ENCODE results near the gene TTC39A.
A peak's percentile ranks its signal among the peaks of the same experiment; 100 is the strongest.

The TTC39A gene

DNA sequence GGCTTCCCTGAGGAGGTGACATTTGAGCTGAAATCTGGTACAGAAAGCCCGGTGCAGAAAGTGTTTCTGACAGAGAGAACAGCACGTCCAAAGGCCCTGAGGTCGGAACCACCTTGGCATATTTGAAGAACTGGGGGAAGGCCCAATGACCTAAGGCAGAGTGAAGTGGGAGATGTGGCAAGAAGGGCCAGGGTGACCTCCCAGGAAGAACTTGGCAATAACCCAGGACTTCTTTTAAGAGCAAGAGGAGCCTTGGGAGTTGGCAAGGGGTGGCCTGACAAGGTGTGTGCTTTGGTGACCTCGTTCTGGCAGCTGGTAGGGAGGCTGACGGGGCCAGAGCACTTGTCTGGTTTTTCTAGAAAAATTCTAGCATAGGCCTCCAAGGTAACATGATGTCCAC, 23.4 kb downstream of the TTC39A start:
- ATAC-seq (replicated peaks; ENCODE audit: extremely low read depth, poor library complexity, severe bottlenecking) (no peak), DNase-seq (ENCODE audit: low spot score in 2 of 2) (no peak)
- Mint-ChIP-seq H3K36me3 (ENCODE audit: insufficient read depth) (no peaks in the 10 kb centered on the region), H3K4me1 (peaks cover 6% of the 10 kb centered on the region), H3K27me3 (no peaks in the 10 kb centered on the region), H3K9me3 (no peaks in the 10 kb centered on the region), H3K27ac (ENCODE audit: low read depth) (no peak overlapping the region), H3K4me3 (no peak overlapping the region)

DNA sequence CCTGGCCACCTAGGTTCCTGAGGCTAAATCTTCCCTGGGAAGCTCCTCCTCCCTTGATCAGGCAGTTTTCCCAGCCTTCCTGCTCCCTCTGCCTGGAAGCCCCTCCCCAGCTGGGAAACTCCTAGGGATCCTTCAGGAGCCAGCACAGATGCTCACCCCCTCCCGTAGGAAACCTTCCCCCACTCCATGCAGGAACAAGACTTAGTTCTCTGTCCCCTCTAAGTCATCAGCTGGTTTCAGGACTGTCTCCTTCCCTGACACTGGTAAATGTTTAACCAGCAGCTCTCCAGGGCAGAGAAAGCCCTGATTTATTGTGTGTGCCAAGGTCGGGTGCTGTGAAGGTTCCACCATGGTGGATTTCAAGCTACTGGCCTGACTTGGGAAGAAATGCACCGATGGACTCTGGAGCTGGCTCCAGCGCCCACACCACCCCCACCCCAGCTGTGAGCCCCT, 25.0 kb downstream of the TTC39A start:
- Mint-ChIP-seq H3K9me3 (no peaks in the 10 kb centered on the region), H3K27me3 (no peaks in the 10 kb centered on the region), H3K27ac (ENCODE audit: low read depth) (no peak overlapping the region), H3K4me3 (no peak overlapping the region), H3K4me1 (no peaks in the 10 kb centered on the region), H3K36me3 (ENCODE audit: insufficient read depth) (no peaks in the 10 kb centered on the region)
- ATAC-seq (replicated peaks; ENCODE audit: extremely low read depth, poor library complexity, severe bottlenecking) (no peak), DNase-seq (ENCODE audit: low spot score in 2 of 2) (no peak)

DNA sequence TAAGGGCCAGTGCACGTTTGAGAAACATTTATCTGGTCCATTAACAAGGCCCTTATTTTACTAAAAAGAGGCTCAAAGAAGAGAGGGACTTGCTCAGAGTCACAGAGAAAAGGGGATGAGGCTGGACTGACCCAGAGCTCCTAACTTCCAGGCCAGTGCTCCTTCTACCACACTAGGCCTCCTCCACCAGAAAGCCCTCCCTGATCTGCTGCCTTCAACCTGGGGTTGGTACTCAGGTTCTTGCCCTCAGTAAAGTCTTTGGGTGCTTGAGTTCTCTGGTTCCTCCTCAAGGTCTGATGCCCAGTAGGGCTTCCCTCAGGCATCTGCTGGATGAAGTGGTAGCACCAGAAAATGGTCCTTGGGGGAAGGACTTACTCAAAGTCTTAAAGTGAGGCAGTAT, 26.0 kb downstream of the TTC39A start:
- DNase-seq (ENCODE audit: low spot score in 2 of 2): no peak
- no peaks in the 10 kb centered on the region for H3K9me3 Mint-ChIP-seq
- H3K4me3 Mint-ChIP-seq: no peak overlapping the region
- no peaks in the 10 kb centered on the region for H3K36me3 Mint-ChIP-seq (ENCODE audit: insufficient read depth)
- no peak overlapping the region for H3K27ac Mint-ChIP-seq (ENCODE audit: low read depth)
- ATAC-seq (replicated peaks; ENCODE audit: extremely low read depth, poor library complexity, severe bottlenecking): no peak
- H3K4me1 Mint-ChIP-seq: no peaks in the 10 kb centered on the region
- no peaks in the 10 kb centered on the region for H3K27me3 Mint-ChIP-seq

DNA sequence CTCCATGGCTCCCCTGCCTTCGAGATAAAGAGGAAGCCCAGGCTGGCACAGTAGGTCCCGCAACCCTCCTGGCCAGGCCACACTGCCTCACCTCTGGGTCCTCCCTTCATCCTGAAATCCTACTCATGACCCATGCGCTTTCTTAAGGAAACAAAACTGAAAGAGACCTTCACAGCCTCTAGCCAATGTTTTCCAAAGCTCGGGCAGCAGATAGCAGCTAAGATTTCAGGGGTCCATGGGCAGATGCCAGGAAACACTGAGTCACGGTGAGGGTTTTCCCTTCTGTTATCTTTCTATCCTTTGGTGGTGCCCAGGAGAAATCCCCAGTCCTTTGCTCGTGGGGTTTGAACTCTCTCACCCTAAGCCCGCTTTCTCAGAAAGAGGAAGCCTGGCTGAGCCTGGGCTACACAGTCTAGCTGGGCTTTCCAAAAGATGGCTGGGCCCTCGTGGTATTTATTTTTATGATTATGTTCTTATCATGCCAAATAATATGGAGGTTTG, 26.6 kb downstream of the TTC39A start:
- H3K27ac Mint-ChIP-seq (ENCODE audit: low read depth): no peak overlapping the region
- H3K4me1 Mint-ChIP-seq: peaks cover under 1% of the 10 kb centered on the region
- no peaks in the 10 kb centered on the region for H3K36me3 Mint-ChIP-seq (ENCODE audit: insufficient read depth)
- no peak for DNase-seq (ENCODE audit: low spot score in 2 of 2)
- no peak for ATAC-seq (replicated peaks; ENCODE audit: extremely low read depth, poor library complexity, severe bottlenecking)
- no peaks in the 10 kb centered on the region for H3K9me3 Mint-ChIP-seq
- H3K27me3 Mint-ChIP-seq: no peaks in the 10 kb centered on the region
- H3K4me3 Mint-ChIP-seq: no peak overlapping the region

DNA sequence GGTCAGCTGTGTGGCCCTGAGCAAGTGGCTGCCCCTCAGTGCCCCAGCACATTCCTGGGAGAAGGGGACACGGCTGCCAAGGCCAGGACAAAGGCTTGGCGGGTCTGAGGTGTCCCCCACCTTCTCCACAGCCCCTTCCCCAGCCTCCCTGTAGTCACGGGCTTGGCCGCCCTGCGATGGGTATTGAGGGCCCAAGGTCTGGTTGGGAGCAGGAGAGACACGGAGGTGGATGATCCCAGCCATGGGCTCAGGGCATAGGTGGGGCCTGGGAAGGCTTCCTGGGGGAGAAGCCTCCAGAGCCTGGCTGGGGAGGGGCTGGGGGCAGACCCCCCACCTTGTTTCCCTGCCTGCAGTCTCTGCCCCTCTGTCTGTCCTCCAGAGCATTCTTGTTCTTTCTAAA, 27.0 kb downstream of the TTC39A start:
- ATAC-seq (replicated peaks; ENCODE audit: extremely low read depth, poor library complexity, severe bottlenecking) (no peak), DNase-seq (ENCODE audit: low spot score in 2 of 2) (no peak)
- H3K27me3 Mint-ChIP-seq: no peaks in the 10 kb centered on the region
- no peaks in the 10 kb centered on the region for H3K36me3 Mint-ChIP-seq (ENCODE audit: insufficient read depth)
- H3K27ac Mint-ChIP-seq (ENCODE audit: low read depth): no peak overlapping the region
- no peak overlapping the region for H3K4me3 Mint-ChIP-seq
- H3K4me1 Mint-ChIP-seq: peaks cover 6% of the 10 kb centered on the region
- H3K9me3 Mint-ChIP-seq: no peaks in the 10 kb centered on the region

DNA sequence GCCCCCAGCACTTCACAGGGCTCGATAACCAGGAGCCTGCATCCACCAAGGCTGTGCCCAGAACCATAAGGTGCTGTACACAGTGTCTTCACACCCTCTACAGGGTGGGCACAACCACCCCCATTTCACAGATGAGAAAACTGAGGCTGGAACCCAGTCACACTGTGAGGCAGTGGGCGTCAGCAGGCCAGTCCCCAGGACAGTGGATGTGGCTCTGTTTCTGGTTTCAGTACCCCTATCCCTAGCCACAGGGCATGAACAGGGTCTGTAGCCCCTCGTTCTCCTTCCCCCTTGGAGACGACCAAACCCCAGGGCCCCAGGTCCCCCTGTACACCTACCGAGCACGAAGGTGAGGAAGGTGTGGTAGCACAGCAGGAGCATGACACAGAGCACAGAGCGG, 27.6 kb downstream of the TTC39A start:
- no peaks in the 10 kb centered on the region for H3K27me3 Mint-ChIP-seq
- no peaks in the 10 kb centered on the region for H3K9me3 Mint-ChIP-seq
- H3K4me1 Mint-ChIP-seq: peaks cover 10% of the 10 kb centered on the region
- H3K27ac Mint-ChIP-seq (ENCODE audit: low read depth): no peak overlapping the region
- no peaks in the 10 kb centered on the region for H3K36me3 Mint-ChIP-seq (ENCODE audit: insufficient read depth)
- DNase-seq (ENCODE audit: low spot score in 2 of 2) (no peak), ATAC-seq (replicated peaks; ENCODE audit: extremely low read depth, poor library complexity, severe bottlenecking) (no peak)
- no peak overlapping the region for H3K4me3 Mint-ChIP-seq

DNA sequence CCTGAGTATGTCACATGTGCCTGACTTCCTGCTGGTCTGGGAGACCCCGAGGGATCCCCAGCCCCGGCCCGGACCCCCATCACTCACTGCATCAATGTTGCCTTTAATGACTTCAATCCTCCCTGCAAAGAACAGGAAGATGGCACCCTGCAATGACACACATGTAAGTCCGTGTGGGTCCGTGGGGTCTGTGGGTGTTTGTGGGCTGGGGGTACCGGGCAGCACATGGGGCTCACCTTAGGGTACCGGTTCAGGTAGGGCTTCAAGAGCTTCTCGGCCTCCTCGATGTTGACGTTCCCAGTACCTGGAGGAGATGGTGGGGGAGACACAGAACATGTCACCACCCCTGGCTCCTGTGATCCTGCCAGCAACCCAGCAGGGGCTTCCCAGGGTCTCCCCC, 28.1 kb downstream of the TTC39A start:
- no peak overlapping the region for H3K4me3 Mint-ChIP-seq
- no peaks in the 10 kb centered on the region for H3K9me3 Mint-ChIP-seq
- H3K27ac Mint-ChIP-seq (ENCODE audit: low read depth): no peak overlapping the region
- H3K36me3 Mint-ChIP-seq (ENCODE audit: insufficient read depth): peaks cover 2% of the 10 kb centered on the region
- H3K27me3 Mint-ChIP-seq: no peaks in the 10 kb centered on the region
- peaks cover 15% of the 10 kb centered on the region for H3K4me1 Mint-ChIP-seq
- ATAC-seq (replicated peaks; ENCODE audit: extremely low read depth, poor library complexity, severe bottlenecking): no peak
- no peak for DNase-seq (ENCODE audit: low spot score in 2 of 2)

DNA sequence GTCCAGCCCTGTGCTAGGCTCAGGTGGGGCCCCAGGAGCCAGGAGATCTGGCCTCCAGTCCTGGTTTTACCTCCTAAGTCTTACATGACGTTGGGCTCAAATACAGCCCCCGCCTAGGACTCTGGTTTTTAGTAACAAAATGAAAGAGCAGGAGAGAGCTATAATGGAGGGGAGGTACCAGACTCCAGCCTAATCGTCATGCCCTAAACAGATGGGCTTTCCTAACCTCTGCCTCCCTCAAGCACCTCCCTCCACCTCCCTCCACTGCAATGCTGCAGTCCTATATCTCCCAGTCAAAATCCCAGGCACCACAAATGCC, 28.6 kb downstream of the TTC39A start:
- H3K27me3 Mint-ChIP-seq: no peaks in the 10 kb centered on the region
- H3K4me1 Mint-ChIP-seq: peaks cover 20% of the 10 kb centered on the region
- H3K36me3 Mint-ChIP-seq (ENCODE audit: insufficient read depth): peaks cover 2% of the 10 kb centered on the region
- H3K4me3 Mint-ChIP-seq: no peak overlapping the region
- H3K9me3 Mint-ChIP-seq: no peaks in the 10 kb centered on the region
- H3K27ac Mint-ChIP-seq (ENCODE audit: low read depth): no peak overlapping the region
- DNase-seq (ENCODE audit: low spot score in 2 of 2): no peak
- ATAC-seq (replicated peaks; ENCODE audit: extremely low read depth, poor library complexity, severe bottlenecking): no peak

DNA sequence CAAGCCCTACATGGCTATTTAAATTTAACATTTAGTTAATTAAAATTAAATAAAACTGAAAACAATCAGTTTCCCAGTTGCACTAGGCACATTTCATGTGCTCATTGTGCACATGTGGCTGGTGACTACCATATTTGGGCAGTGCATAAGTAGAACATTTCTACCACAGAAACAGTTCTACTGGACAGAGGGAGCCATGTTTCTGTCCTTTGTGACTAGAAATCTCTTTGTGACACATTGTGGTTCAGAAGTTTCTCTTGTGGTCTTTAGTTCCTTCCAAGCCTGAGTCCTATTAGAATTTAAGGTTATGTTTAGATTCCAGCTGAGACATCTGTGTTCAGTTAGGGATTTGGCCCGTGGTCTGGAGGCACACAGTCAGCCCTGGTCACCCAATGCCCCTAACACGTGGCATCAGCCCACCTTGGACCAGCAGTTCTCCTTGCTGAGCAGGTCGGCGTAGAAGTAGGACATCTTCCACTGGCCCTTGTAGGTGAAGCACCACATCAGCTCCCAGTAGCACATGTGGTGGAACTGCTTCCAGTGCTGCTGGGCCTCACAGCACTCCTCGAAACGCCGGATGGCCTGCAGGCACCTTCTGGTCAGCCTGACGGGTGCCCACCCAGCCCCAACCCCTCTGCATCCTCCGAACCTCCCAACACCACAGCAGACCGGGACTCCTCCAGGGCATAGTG, 29.1 kb downstream of the TTC39A start:
- DNase-seq (ENCODE audit: low spot score in 2 of 2) (no peak), ATAC-seq (replicated peaks; ENCODE audit: extremely low read depth, poor library complexity, severe bottlenecking) (no peak)
- H3K27ac Mint-ChIP-seq (ENCODE audit: low read depth): no peak overlapping the region
- H3K36me3 Mint-ChIP-seq (ENCODE audit: insufficient read depth): peaks cover 2% of the 10 kb centered on the region
- H3K9me3 Mint-ChIP-seq: no peaks in the 10 kb centered on the region
- H3K4me3 Mint-ChIP-seq: no peak overlapping the region
- H3K27me3 Mint-ChIP-seq: no peaks in the 10 kb centered on the region
- peaks cover 25% of the 10 kb centered on the region for H3K4me1 Mint-ChIP-seq

DNA sequence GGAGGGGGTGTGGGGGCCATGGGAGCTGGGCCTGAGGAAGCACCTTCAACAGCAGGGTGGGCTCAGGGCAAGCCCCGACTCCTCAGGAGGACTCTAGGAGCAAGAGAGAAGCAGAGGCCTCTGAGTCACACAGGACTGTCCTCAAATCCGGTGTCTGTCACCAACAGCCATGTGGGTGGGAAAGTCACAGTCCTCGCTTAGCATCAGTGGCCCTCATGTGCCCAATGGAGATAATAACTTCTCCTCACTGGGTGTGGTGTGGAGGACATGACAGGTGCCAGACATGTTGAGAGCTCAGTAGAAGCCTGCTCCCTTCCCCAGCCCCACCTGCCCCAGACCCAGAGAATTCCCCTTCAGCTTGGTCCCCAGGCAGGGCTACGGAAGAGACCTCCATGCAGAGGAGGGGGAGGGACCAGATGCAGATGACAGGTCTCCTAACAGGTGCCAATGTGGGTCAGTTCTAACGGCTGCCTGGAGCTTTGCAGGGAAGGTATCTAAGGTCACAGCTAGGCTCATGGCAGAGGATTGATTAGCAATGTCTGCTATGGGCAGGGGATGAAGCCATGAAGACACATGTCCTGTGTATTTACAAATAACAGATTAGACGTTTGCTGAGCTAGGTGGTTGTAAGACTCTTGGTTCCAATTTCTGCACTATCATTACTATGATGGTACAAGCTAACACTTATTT, 30.2 kb downstream of the TTC39A start:
- Mint-ChIP-seq H3K27me3 (no peaks in the 10 kb centered on the region), H3K9me3 (no peaks in the 10 kb centered on the region), H3K4me3 (no peak overlapping the region), H3K27ac (ENCODE audit: low read depth) (no peak overlapping the region), H3K4me1 (peaks cover 28% of the 10 kb centered on the region), H3K36me3 (ENCODE audit: insufficient read depth) (peaks cover 2% of the 10 kb centered on the region)
- no peak for DNase-seq (ENCODE audit: low spot score in 2 of 2)
- ATAC-seq (replicated peaks; ENCODE audit: extremely low read depth, poor library complexity, severe bottlenecking): no peak

DNA sequence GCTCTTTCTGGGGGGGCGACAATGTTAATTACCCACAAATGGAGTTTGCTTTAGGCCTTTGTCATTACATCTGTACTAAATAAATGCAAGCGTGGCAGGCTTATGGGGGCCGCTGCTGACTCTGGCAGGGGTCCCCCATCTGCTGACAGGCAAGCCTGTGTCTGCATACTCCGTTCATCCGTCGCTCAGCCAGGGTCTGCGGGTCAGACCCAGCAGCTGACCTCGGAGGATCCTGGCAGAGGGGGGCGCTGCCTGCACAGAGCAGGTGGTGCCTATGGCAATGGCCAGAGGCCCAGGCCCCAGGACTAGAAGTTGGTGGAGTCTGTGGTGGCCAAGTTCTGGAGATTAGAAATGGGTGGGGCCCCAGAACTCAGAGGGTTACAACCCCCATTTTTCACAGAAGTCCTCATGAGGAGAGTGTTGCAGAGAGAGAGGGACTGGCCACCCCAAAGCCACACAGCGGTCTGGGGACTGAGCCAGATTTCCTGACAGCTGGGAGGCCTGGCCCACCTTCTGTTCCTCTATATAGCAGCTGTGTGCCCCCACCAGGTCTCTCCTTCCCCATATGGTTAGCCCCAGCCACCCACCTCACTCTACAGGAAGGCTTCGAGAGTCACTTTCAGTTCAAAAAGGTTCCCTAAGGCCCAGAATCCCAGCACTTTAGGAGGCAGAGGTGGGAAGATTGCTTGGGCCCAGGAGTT, 31.0 kb downstream of the TTC39A start:
- Mint-ChIP-seq H3K27ac (ENCODE audit: low read depth) (no peak overlapping the region), H3K4me3 (no peak overlapping the region), H3K27me3 (no peaks in the 10 kb centered on the region), H3K4me1 (peaks cover 32% of the 10 kb centered on the region), H3K9me3 (no peaks in the 10 kb centered on the region), H3K36me3 (ENCODE audit: insufficient read depth) (peaks cover 4% of the 10 kb centered on the region)
- ATAC-seq (replicated peaks; ENCODE audit: extremely low read depth, poor library complexity, severe bottlenecking): no peak
- no peak for DNase-seq (ENCODE audit: low spot score in 2 of 2)

DNA sequence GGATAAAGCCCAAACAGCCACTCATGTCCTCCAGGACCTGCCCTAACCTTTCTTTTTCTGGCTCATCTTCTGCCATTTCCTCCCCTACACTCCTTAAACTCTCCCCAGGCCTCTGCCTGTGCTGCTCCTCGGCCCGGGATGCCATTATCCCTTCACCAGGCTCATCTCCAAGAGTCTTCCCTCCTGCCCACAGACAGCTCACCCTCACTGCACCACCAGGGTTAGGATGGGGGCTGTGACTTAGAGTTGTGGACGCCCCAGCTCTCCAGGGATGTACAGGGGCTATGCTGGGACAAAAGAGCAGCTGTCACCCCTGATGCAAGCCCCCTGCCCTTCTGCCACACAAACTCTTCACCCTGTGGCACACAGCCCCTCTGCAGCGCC, 32.0 kb downstream of the TTC39A start:
- Mint-ChIP-seq H3K36me3 (ENCODE audit: insufficient read depth) (peaks cover 4% of the 10 kb centered on the region), H3K4me3 (peak overlapping the region; percentile 48), H3K4me1 (peaks cover 32% of the 10 kb centered on the region), H3K9me3 (no peaks in the 10 kb centered on the region), H3K27me3 (no peaks in the 10 kb centered on the region), H3K27ac (ENCODE audit: low read depth) (no peak overlapping the region)
- DNase-seq (ENCODE audit: low spot score in 2 of 2) (no peak), ATAC-seq (replicated peaks; ENCODE audit: extremely low read depth, poor library complexity, severe bottlenecking) (no peak)
